Caco-2 (cell line): ENCODE results near the gene UBN1. TPM values are rescaled to one million over a fixed set of nuclear protein-coding genes. Genes with fewer than 3 reads are reported as not detected.

Source experiments
- BruUV-seq: library from RNA; stranded (reverse); fragments of 400-500 nt; replicated peaks from 2 replicates; lab custom pipeline; 2021; lab: Mats Ljungman, UMichigan
- CTCF ChIA-PET: fragments of 300-600 bp; sonication (Branson Sonifier 250); formaldehyde crosslinking; loops from one replicate; lab custom pipeline; 2022; ENCODE audit warnings: antibody characterized with exemption; lab: Charles Lee
- POLR2A ChIA-PET: fragments of 300-600 bp; sonication (Branson Sonifier 250); formaldehyde crosslinking; loops from one replicate; lab custom pipeline; 2022; ENCODE audit warnings: antibody characterized with exemption; lab: Charles Lee
- DNase-seq, 2 experiments: peaks; one replicate each; pipeline versions ENCODE4 v3.0.0 to v3.0.0-alpha.2; 2020 to 2022
- H3K27me3 ChIP-seq: replicated peaks from 2 replicates; pipeline ENCODE4 v1.6.0; 2011; ENCODE audit warnings: low read length; ENCODE audit not compliant: control insufficient read depth, insufficient read depth
- H3K36me3 ChIP-seq: 2 replicates; pipeline ENCODE4 v1.5.1; 2011; ENCODE audit warnings: low read length; ENCODE audit not compliant: control insufficient read depth, insufficient read depth
- H3K4me1 ChIP-seq: fragments of 250-450 bp; sonication (Bioruptor Pico); 2 replicates; pipeline ENCODE4 v1.5.1; 2020; ENCODE audit warnings: mild to moderate bottlenecking
- H3K4me3 ChIP-seq: 2 replicates; pipeline ENCODE4 v1.5.1; 2011; ENCODE audit warnings: low read depth, mild to moderate bottlenecking, control low read depth, low read length
- H3K9me3 ChIP-seq: fragments of 250-450 bp; sonication (Bioruptor Pico); 2 replicates; pipeline ENCODE4 v1.5.1; 2020; ENCODE audit warnings: mild to moderate bottlenecking, moderate library complexity
- H3K27ac Mint-ChIP-seq: one replicate; pipeline ENCODE4 v1.8.0; 2022; ENCODE audit warnings: mixed read lengths; ENCODE audit not compliant: unreplicated experiment
- H3K27me3 Mint-ChIP-seq: one replicate; pipeline ENCODE4 v1.8.0; 2022; ENCODE audit warnings: mixed read lengths; ENCODE audit not compliant: insufficient read depth, unreplicated experiment
- H3K36me3 Mint-ChIP-seq: one replicate; pipeline ENCODE4 v1.8.0; 2022; ENCODE audit warnings: mild to moderate bottlenecking, mixed read lengths; ENCODE audit not compliant: insufficient read depth, unreplicated experiment
- H3K4me1 Mint-ChIP-seq: one replicate; pipeline ENCODE4 v1.8.0; 2022; ENCODE audit warnings: low read depth, mixed read lengths; ENCODE audit not compliant: unreplicated experiment
- H3K4me3 Mint-ChIP-seq: one replicate; pipeline ENCODE4 v1.8.0; 2022; ENCODE audit warnings: mild to moderate bottlenecking, moderate library complexity, mixed read lengths; ENCODE audit not compliant: unreplicated experiment
- H3K9me3 Mint-ChIP-seq: one replicate; pipeline ENCODE4 v1.8.0; 2022; ENCODE audit warnings: mixed read lengths; ENCODE audit not compliant: unreplicated experiment
- intact Hi-C: fragments of 100-400 bp; cut with micrococcal nuclease; formaldehyde crosslinking; loops from one replicate; pipeline ENCODE4 v1.10.0; 2022; ENCODE audit not compliant: unreplicated experiment
- total RNA-seq: library from RNA; stranded (reverse); gene quantifications from 2 replicates; pipeline ENCODE4 v1.2.3, GENCODE V29; 2022
- TF ChIP-seq, protein P1 (sequence below), 2 experiments: fragments of 200-600 bp in 1 of 2; IDR thresholded peaks; 1 replicate in 1 of 2; 2 replicates in 1 of 2; pipeline versions ENCODE4 v1.5.1 to v1.8.0; 2011 to 2022; ENCODE audit warnings: antibody characterized with exemption in 1 of 2, control low read depth in 1 of 2, inconsistent platforms in 1 of 2, low read depth in 1 of 2, low read length in 1 of 2, mild to moderate bottlenecking in 1 of 2, moderate library complexity in 1 of 2; ENCODE audit not compliant: insufficient read depth in 1 of 2, severe bottlenecking in 1 of 2, unreplicated experiment in 1 of 2

Gene UBN1
- total RNA-seq, 1 experiment from 2014 or later = 31.5 TPM

DNA sequence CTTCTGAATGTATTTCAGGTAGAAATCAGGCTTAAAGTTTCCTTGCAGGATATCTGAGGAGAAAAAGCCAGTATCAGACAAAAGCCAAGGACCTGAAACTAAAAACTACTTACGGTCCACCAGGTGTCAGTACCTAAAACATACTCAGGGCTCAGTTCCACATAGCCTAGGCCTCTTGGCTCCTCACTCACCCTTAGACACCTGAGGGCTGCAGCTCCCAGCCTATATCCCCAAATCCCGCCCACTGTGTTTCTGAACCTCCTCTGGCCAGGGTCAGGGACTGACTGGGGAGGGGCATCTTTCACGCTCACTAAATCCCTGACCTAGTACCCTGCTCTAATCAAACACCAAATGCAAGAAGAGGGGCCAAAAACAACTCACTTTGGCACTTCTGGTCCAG is 36.0 kb upstream of the UBN1 start:
- Histone ChIP-seq H3K4me1 (no peaks in the 10 kb centered on the region), H3K4me3 (no peak overlapping the region), H3K36me3 (peaks cover 1% of the 10 kb centered on the region; the same call in 1 of the 2 replicates), H3K27me3 (no peaks in the 10 kb centered on the region), H3K9me3 (no peaks in the 10 kb centered on the region)
- no peaks in the 10 kb centered on the region for H3K4me1 Mint-ChIP-seq
- H3K36me3 Mint-ChIP-seq = peaks cover 97% of the 10 kb centered on the region
- BruUV-seq = no TSS peak
- ChIA-PET POLR2A (no interaction called here), CTCF (no interaction called here)
- peak overlapping the region; percentile 70 for H3K27ac Mint-ChIP-seq
- no peak for DNase-seq
- TF ChIP-seq, protein P1, sequence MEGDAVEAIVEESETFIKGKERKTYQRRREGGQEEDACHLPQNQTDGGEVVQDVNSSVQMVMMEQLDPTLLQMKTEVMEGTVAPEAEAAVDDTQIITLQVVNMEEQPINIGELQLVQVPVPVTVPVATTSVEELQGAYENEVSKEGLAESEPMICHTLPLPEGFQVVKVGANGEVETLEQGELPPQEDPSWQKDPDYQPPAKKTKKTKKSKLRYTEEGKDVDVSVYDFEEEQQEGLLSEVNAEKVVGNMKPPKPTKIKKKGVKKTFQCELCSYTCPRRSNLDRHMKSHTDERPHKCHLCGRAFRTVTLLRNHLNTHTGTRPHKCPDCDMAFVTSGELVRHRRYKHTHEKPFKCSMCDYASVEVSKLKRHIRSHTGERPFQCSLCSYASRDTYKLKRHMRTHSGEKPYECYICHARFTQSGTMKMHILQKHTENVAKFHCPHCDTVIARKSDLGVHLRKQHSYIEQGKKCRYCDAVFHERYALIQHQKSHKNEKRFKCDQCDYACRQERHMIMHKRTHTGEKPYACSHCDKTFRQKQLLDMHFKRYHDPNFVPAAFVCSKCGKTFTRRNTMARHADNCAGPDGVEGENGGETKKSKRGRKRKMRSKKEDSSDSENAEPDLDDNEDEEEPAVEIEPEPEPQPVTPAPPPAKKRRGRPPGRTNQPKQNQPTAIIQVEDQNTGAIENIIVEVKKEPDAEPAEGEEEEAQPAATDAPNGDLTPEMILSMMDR (IDR thresholded peaks at IDR 0.05; ENCODE audit: insufficient read depth in 1 of 2, low read depth in 1 of 2, low read length in 1 of 2, severe bottlenecking in 1 of 2, unreplicated experiment in 1 of 2) = no peak
- intact Hi-C loops = no loop called here
- H3K9me3 Mint-ChIP-seq = no peaks in the 10 kb centered on the region
- H3K27me3 Mint-ChIP-seq = no peaks in the 10 kb centered on the region
- no peak overlapping the region for H3K4me3 Mint-ChIP-seq

- DNase-seq = no peak
- intact Hi-C loops = no loop called here
- peak overlapping the region; percentile 70 for H3K27ac Mint-ChIP-seq
- CTCF ChIA-PET = no interaction called here
- TSS peak; percentile 20 for BruUV-seq
- no peaks in the 10 kb centered on the region for H3K27me3 Mint-ChIP-seq
- Histone ChIP-seq H3K27me3 (no peaks in the 10 kb centered on the region), H3K4me3 (no peak overlapping the region), H3K4me1 (no peaks in the 10 kb centered on the region), H3K36me3 (peaks cover 1% of the 10 kb centered on the region; the same call in 1 of the 2 replicates), H3K9me3 (no peaks in the 10 kb centered on the region)
- H3K36me3 Mint-ChIP-seq = peaks cover 97% of the 10 kb centered on the region
- no peaks in the 10 kb centered on the region for H3K4me1 Mint-ChIP-seq
- TF ChIP-seq, protein P1 (IDR thresholded peaks at IDR 0.05; ENCODE audit: insufficient read depth in 1 of 2, low read depth in 1 of 2, low read length in 1 of 2, severe bottlenecking in 1 of 2, unreplicated experiment in 1 of 2) = no peak
- POLR2A ChIA-PET = no interaction called here
- no peaks in the 10 kb centered on the region for H3K9me3 Mint-ChIP-seq
- no peak overlapping the region for H3K4me3 Mint-ChIP-seq
Measured at GRCh38 chr16:4811773-4812172, 35.5 kb upstream of the UBN1 start.

DNA sequence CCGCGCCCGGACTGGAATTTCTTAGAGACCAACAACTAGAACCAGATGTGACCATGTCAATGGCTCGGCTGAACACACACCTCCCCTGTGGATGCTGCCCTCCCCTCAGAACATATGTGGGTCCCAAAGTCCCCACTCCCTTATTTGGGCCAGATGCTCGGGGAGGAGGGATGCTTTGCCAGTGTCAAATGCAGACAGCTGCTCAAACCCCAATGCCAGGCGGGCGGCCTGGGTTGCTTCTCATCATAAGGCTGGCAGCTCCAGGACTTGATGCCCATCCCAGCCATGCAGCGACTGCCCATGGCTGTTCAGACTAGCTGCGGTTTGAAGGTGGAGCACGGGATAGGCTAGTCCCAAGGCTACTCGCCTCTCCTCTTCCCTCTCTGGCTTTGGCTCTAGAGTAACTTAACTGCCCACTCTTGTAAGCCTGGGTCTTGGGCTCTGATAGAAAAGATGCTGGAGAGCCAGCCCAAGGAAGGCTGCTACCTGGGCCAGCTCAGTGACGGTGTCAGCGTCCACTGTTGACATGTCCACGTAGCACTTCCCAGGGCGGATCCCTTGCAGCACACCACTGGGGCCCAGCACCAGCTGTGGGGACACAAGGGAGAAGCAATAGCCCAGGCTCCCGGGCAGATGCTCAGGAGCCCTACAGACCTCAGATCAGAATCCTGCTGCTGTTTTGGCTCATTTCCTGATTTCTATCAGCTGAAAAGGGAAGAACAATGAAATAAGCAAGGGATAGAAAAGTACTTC is 33.9 kb upstream of the UBN1 start:
- Mint-ChIP-seq H3K4me1 (no peaks in the 10 kb centered on the region), H3K36me3 (peaks cover 93% of the 10 kb centered on the region), H3K4me3 (no peak overlapping the region), H3K27ac (no peak overlapping the region), H3K9me3 (no peaks in the 10 kb centered on the region), H3K27me3 (no peaks in the 10 kb centered on the region)
- peaks cover 1% of the 10 kb centered on the region; the same call in 1 of the 2 replicates for H3K36me3 ChIP-seq
- H3K4me3 ChIP-seq = no peak overlapping the region
- no TSS peak for BruUV-seq
- no peaks in the 10 kb centered on the region for H3K9me3 ChIP-seq
- TF ChIP-seq, protein P1 (IDR thresholded peaks at IDR 0.05; ENCODE audit: insufficient read depth in 1 of 2, low read depth in 1 of 2, low read length in 1 of 2, severe bottlenecking in 1 of 2, unreplicated experiment in 1 of 2) = no peak
- CTCF ChIA-PET = interaction anchor here (0.7 kb wide), 1 partner anchor 103 kb away, joined by 3 read pairs; no protein-coding TSS in a partner anchor
- POLR2A ChIA-PET = no interaction called here
- H3K27me3 ChIP-seq = no peaks in the 10 kb centered on the region
- intact Hi-C loops = no loop called here
- no peaks in the 10 kb centered on the region for H3K4me1 ChIP-seq
- DNase-seq = no peak
